GM19193 (cell line): ENCODE results near the gene SOCS7.
A peak's percentile ranks its signal among the peaks of the same experiment; 100 is the strongest.

ENCODE experiments used
- POLR2A ChIP-seq: IDR thresholded peaks from 4 replicates; pipeline ENCODE4 v1.6.1; 2011; ENCODE audit not compliant: insufficient read depth, insufficient read length; ENCODE audit errors: extremely low read depth

Gene SOCS7

GRCh38 chr17:38397227-38397626 lies 45.6 kb downstream of the SOCS7 start:
- no peak for TF ChIP-seq POLR2A

GRCh38 chr17:38400286-38400685 lies 48.6 kb downstream of the SOCS7 start:
- TF ChIP-seq POLR2A, result no peak

GRCh38 chr17:38401459-38401858 lies 49.8 kb downstream of the SOCS7 start:
- TF ChIP-seq POLR2A, result no peak

GRCh38 chr17:38402897-38403296 lies 51.3 kb downstream of the SOCS7 start:
- no peak for TF ChIP-seq POLR2A

- no peak for TF ChIP-seq POLR2A
Observed at GRCh38 chr17:38403491-38403890, 51.8 kb downstream of the SOCS7 start.

DNA sequence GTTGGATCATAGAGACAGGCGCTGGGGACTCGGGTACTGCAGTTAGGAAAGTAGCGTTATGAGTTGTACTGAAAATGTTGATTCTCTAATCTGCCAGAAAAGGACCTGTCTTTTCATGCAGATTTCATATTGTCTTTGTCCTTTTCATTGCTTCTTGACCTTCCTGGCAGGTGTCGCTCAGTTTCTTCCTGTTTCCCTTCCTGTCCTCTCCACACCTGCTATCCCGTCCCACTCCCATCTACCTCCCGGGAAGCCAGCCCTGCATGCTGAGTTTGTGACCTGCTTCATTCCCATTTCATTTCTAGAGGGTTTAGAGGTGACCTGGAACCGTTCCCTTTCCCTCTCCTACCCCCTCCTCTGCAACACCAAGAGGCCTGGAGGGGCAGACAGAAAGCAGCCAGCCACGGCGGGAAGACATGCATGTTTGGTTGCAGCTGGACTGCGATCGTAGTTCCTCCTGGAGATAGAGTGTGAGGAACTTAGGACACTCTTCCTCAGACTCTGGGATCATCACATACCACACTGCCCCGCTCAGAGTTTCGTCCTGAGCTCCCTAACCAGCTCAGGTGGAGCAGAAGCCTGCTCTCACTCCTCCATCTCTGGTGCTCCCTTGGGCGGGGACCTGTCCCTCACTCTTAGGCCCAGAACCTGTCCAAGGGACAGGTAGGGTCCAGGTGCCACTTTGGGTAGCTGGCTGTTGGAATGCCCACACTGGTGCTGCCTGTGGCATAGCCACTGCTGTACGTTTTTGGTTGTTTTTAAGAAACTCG lies 52.7 kb downstream of the SOCS7 start:
- TF ChIP-seq POLR2A, result no peak

DNA sequence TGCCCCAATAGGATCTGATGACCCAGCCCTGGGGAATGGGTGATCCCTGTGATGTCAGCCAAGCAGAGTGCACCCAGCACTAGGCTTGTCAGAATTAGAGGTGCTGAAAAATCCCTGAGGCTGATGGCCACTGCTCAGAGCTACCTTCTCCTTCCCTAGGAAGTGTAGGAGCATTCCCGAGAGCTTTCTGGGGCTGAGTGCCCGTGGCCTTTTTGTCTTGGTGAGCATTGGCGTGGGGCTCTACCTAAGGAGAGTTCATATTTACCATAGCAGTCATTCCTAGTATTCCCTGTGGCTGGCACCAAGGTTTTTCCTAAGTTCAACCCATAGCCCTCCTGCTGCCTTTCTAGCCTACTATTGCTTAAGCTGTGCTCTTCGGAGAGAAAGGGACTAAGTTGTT lies 54.0 kb downstream of the SOCS7 start:
- TF ChIP-seq POLR2A, result no peak

DNA sequence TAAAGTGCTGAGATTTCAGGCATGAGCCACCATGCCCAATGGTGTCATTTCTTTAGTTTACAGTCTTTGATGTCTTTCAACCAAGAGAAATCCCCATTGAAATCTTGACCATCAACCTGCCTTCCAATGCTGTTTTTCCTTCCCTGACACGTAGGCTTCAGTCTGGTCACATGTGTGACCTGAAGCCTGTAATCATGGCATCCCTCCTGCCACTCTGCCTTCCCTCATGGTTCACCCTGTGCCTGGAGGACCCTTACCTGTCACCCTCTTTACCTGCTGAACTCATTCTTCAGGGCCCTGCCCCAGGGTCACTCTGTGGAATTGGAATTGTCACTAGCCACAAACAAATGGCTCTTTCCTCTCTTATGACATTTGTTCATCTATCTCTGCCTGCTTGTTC lies 58.6 kb downstream of the SOCS7 start:
- TF ChIP-seq POLR2A, result no peak

GRCh38 chr17:38415250-38416194 lies 63.9 kb downstream of the SOCS7 start:
- TF ChIP-seq POLR2A, result peak; percentile 47

GRCh38 chr17:38416840-38417209 lies 65.2 kb downstream of the SOCS7 start:
- TF ChIP-seq POLR2A, result no peak

GRCh38 chr17:38417210-38417951 lies 65.7 kb downstream of the SOCS7 start:
- TF ChIP-seq POLR2A, result no peak

DNA sequence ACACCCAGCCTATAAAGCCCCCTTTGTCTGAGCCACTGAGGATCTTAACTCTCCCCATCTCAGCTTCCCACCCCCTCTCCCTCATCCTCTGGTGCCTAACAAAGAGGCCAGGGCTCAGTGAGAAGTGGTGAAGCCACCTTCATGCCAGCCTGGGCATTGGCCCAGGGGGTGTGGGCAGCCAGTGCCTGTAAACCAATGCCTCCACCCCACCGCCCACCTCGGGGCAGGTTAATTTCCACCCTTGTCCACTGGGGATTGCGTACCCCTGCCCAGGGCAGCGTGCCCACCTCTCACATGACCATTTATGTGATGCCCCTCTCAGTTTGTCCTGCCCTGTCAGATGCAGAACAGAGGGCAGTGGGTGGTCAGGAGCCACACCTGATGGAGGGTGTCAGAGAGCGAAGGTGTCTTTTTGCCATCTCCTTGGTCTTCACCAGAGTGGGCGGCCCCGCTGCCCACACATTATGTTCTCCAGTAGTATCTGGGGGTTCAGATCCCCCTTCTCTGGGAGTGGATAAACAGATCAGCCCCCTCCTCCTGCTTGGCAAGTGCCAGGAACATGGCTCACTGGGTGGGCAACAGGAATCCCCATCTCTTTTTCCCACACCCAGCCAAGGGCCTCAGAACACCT lies 66.5 kb downstream of the SOCS7 start:
- no peak for TF ChIP-seq POLR2A

GRCh38 chr17:38418693-38419507 lies 67.3 kb downstream of the SOCS7 start:
- TF ChIP-seq POLR2A, result no peak

GRCh38 chr17:38419508-38419981 lies 67.9 kb downstream of the SOCS7 start:
- TF ChIP-seq POLR2A, result no peak
